ENCODE measurements around the gene ADCY7.

GRCh38 chr16:50280932-50281331 is 14.6 kb downstream of the ADCY7 start:
- TF ChIP-seq CTCF (IDR thresholded peaks at IDR 0.05; ENCODE audit: insufficient read depth, low read length) (no peak), REST (IDR thresholded peaks at IDR 0.05; ENCODE audit: insufficient replicate concordance, low read depth) (no peak), POLR2AphosphoS5 (IDR thresholded peaks at IDR 0.05; ENCODE audit: low read depth) (no peak)
